K562 (cell line): ENCODE results near the gene PDE11A. TPM values are rescaled to one million over a fixed set of nuclear protein-coding genes. Genes with fewer than 3 reads are reported as not detected.

Source experiments
- C11orf30 ChIP-seq: fragments of 450-650 bp; IDR thresholded peaks from 2 replicates; pipeline ENCODE4 v1.6.1; 2016; ENCODE audit warnings: low read depth, mild to moderate bottlenecking
- CBFA2T3 ChIP-seq: fragments of 450-650 bp; IDR thresholded peaks from 2 replicates; pipeline ENCODE4 v1.6.1; 2017
- HDAC8 ChIP-seq: fragments of 450-650 bp; IDR thresholded peaks from 2 replicates; pipeline ENCODE4 v1.6.1; 2016; ENCODE audit warnings: mild to moderate bottlenecking, missing genetic modification characterization, moderate library complexity, missing compliant biosample characterization
- HINFP ChIP-seq: fragments of 450-650 bp; conservative IDR thresholded peaks from 2 replicates; pipeline ENCODE4 v1.6.1; 2016; ENCODE audit warnings: missing genetic modification characterization, low read depth, mild to moderate bottlenecking, control low read depth, missing compliant biosample characterization
- MAFF ChIP-seq: IDR thresholded peaks from 2 replicates; pipeline ENCODE4 v1.6.1; 2012; ENCODE audit warnings: low read length, improper control_type of control experiment
- MGA ChIP-seq: fragments of 450-650 bp; IDR thresholded peaks from 2 replicates; pipeline ENCODE4 v1.6.1; 2016; ENCODE audit warnings: mild to moderate bottlenecking, moderate library complexity
- RAD51 ChIP-seq: fragments of 450-650 bp; IDR thresholded peaks from 2 replicates; pipeline ENCODE4 v1.7.1; 2016; ENCODE audit warnings: low read depth, mild to moderate bottlenecking, borderline replicate concordance
- ZNF316 ChIP-seq: fragments of 450-650 bp; IDR thresholded peaks from 2 replicates; pipeline ENCODE4 v1.6.1; 2016
- ZNF561 ChIP-seq: fragments of 450-650 bp; formaldehyde crosslinking; conservative IDR thresholded peaks from 2 replicates; pipeline ENCODE4 v1.4.0; 2020; ENCODE audit warnings: mild to moderate bottlenecking, moderate library complexity
- ZNF76 ChIP-seq: fragments of 250-450 bp; sonication (Bioruptor Pico); IDR thresholded peaks from 2 replicates; pipeline ENCODE4 v1.4.0; 2020; ENCODE audit warnings: mild to moderate bottlenecking, moderate library complexity, borderline replicate concordance
- polyA plus RNA-seq, 8 experiments: library from polyadenylated mRNA; depleted of rRNA in 4 of 8; stranded (reverse) in 5 of 8; unstranded in 3 of 8; fragments of >200 nt; fragmentation: Nextera tagmentation in 2 of 8; fragmentation: Illumina TruSeq in 1 of 8; extraction: Ambion mirVana in 2 of 8; extraction: Trizol in 1 of 8; gene quantifications; 2 replicates each; pipeline versions ENCODE4 v1.2.1 to v1.2.3, GENCODE V29; 2011 to 2014; ENCODE audit warnings: inconsistent platforms in 1 of 8, missing spikeins in 1 of 8
- total RNA-seq, 7 experiments: library from RNA; depleted of rRNA in 6 of 7; stranded (reverse); fragments of >200 nt in 6 of 7; fragmentation: Illumina TruSeq in 2 of 7; extraction: Trizol in 2 of 7; gene quantifications; 2 replicates each; pipeline versions ENCODE4 v1.2.1 to v1.2.3, GENCODE V29; 2011 to 2021; ENCODE audit warnings: low replicate concordance in 1 of 7
- TF ChIP-seq, protein P1 (sequence below): fragments of 450-650 bp; IDR thresholded peaks from 2 replicates; pipeline ENCODE4 v1.6.1; 2016; ENCODE audit warnings: low read depth, mild to moderate bottlenecking, moderate library complexity

PDE11A gene
- total and polyA plus RNA-seq, 9 of the 15 experiments (the other 6 are each of a cell fraction or from before 2014, with no cell fraction given): 3.2 to 22.1 (median 5.7) TPM

DNA sequence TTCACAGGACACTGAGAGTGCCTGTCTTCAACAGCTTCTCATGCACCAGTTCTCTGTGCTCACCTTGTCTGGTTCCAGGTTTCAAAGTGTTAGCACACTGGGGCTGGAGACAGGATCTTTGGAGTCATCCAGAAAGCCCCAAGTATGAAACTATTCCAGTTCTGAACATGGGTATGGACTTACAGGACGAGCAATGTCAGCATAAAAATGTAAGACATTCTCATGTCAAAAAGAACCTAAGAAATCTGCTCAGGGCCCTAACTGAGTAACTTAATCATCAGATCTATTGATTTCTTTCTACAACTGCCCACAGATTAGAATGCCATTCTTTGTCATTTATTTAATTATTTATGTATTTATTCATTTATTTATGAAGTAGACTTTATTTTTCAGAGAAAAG lies 495.5 kb downstream of the PDE11A start (continued):
- no peak for TF ChIP-seq HINFP (tag)
- peak; percentile 12; the same call in 1 of the 2 replicates for TF ChIP-seq MAFF
- TF ChIP-seq CBFA2T3: no peak
- no peak for TF ChIP-seq HDAC8 (tag)
- TF ChIP-seq, protein P1, sequence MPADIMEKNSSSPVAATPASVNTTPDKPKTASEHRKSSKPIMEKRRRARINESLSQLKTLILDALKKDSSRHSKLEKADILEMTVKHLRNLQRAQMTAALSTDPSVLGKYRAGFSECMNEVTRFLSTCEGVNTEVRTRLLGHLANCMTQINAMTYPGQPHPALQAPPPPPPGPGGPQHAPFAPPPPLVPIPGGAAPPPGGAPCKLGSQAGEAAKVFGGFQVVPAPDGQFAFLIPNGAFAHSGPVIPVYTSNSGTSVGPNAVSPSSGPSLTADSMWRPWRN: no peak
- no peak for TF ChIP-seq ZNF561 (CRISPR knock-in tag)
- peak; percentile 61 for TF ChIP-seq ZNF316
- TF ChIP-seq MGA: no peak
- no peak for TF ChIP-seq ZNF76
- TF ChIP-seq C11orf30: peak; percentile 39; the same call in 1 of the 2 replicates
- no peak for TF ChIP-seq RAD51
